Dendritic cell treated with granulocyte-macrophage colony-stimulating factor and Interleukin-4, amounts not matched to agents 40 ng/mL and 50 ng/mL, for 4 days (primary cell): ENCODE measurements around the gene MAL.

Source experiments
- H3K27ac Mint-ChIP-seq: one replicate; pipeline ENCODE4 v1.8.0; 2022; ENCODE audit warnings: mild to moderate bottlenecking, mixed read lengths
- H3K27me3 Mint-ChIP-seq: one replicate; pipeline ENCODE4 v1.8.0; 2022; ENCODE audit warnings: mild to moderate bottlenecking, mixed read lengths
- H3K36me3 Mint-ChIP-seq: one replicate; pipeline ENCODE4 v1.8.0; 2022; ENCODE audit warnings: low read depth, mixed read lengths
- H3K4me1 Mint-ChIP-seq: one replicate; pipeline ENCODE4 v1.8.0; 2022; ENCODE audit warnings: low read depth, mixed read lengths
- H3K4me3 Mint-ChIP-seq: one replicate; pipeline ENCODE4 v1.8.0; 2022; ENCODE audit warnings: mild to moderate bottlenecking, moderate library complexity, mixed read lengths
- H3K9me3 Mint-ChIP-seq: one replicate; pipeline ENCODE4 v1.8.0; 2022; ENCODE audit warnings: mixed read lengths
- intact Hi-C: fragments of 100-400 bp; cut with micrococcal nuclease; formaldehyde crosslinking; loops from one replicate; pipeline ENCODE4 v1.15.0; 2022

MAL gene

DNA sequence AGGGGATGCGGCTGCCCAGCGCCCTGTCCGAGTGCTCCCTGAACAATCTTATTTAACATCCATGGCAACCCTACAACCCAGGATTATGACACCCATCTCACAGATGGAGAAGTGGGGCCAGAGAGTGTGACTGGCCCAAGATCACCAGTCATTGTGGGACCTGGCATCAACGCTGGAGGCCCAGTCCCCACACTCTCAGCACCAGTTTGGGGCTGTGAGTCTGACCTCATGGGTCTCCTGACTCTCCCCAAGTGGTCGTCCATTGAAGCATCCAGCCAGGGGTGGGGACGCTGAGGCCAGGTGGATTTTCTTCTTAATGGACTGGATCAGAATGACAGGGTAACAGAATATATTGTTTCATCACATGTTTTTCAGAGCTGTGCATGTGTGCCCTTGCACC lies 24.5 kb downstream of the MAL start:
- Mint-ChIP-seq H3K4me3 (no peak overlapping the region), H3K36me3 (no peaks in the 10 kb centered on the region), H3K27ac (no peak overlapping the region), H3K4me1 (no peaks in the 10 kb centered on the region), H3K9me3 (no peaks in the 10 kb centered on the region), H3K27me3 (peaks cover 15% of the 10 kb centered on the region)
- intact Hi-C loops, result no loop called here

- peaks cover 16% of the 10 kb centered on the region for H3K27me3 Mint-ChIP-seq
- no peak overlapping the region for H3K4me3 Mint-ChIP-seq
- H3K4me1 Mint-ChIP-seq, result no peaks in the 10 kb centered on the region
- intact Hi-C loops, result no loop called here
- H3K36me3 Mint-ChIP-seq, result no peaks in the 10 kb centered on the region
- H3K9me3 Mint-ChIP-seq, result no peaks in the 10 kb centered on the region
- H3K27ac Mint-ChIP-seq, result no peak overlapping the region
Measured at GRCh38 chr2:95050385-95051300, 25.1 kb downstream of the MAL start.

DNA sequence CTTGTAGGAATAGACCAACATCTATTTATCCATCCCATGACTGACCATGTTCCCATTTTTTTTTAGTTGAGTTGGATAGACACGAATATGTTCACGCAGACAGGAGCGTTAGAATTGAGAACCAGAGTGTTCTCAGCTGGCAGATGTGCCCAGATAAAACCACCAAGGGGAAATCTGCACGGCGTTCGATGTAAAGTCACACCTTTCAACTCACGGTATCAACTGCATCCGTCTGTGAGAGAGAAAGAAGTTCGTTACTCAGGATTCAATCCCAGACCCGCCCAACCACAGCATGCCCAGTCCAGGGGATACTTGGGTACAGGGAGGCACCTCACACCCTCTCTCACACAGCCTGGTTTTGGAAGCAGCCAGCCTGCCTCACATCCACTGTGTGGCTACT lies 26.1 kb downstream of the MAL start:
- Mint-ChIP-seq H3K9me3 (no peaks in the 10 kb centered on the region), H3K36me3 (no peaks in the 10 kb centered on the region), H3K27me3 (peaks cover 17% of the 10 kb centered on the region), H3K4me1 (no peaks in the 10 kb centered on the region), H3K27ac (no peak overlapping the region), H3K4me3 (no peak overlapping the region)
- intact Hi-C loops, result no loop called here

DNA sequence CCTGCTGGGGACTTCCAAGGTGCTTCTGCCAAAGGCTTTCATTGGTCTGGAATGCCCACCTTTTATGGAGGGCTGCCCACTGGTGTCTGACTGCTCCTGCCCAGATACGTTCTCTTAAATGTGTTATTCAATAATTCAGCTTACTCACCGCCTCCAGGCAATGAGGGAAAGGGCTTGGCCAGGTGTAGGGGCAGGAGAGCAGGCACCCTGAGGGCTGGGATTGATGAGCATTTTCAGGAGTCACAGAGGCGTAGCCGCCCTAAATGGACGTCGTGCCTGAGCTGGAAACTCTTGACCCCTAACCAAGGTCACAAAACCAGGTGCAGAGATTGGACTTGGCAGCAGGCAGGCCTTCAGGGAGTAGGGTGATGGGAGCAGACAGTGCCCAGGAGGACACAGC lies 26.8 kb downstream of the MAL start:
- Mint-ChIP-seq H3K9me3 (no peaks in the 10 kb centered on the region), H3K27me3 (peaks cover 17% of the 10 kb centered on the region), H3K4me3 (no peak overlapping the region), H3K36me3 (no peaks in the 10 kb centered on the region), H3K27ac (no peak overlapping the region), H3K4me1 (no peaks in the 10 kb centered on the region)
- intact Hi-C loops, result no loop called here

GRCh38 chr2:95052804-95053479 lies 27.4 kb downstream of the MAL start:
- H3K36me3 Mint-ChIP-seq, result no peaks in the 10 kb centered on the region
- H3K4me3 Mint-ChIP-seq, result no peak overlapping the region
- no peaks in the 10 kb centered on the region for H3K9me3 Mint-ChIP-seq
- no peak overlapping the region for H3K27ac Mint-ChIP-seq
- no peaks in the 10 kb centered on the region for H3K4me1 Mint-ChIP-seq
- peaks cover 17% of the 10 kb centered on the region for H3K27me3 Mint-ChIP-seq
- intact Hi-C loops, result no loop called here

GRCh38 chr2:95053543-95053942 lies 28.0 kb downstream of the MAL start:
- H3K4me3 Mint-ChIP-seq, result no peak overlapping the region
- no peaks in the 10 kb centered on the region for H3K9me3 Mint-ChIP-seq
- H3K4me1 Mint-ChIP-seq, result no peaks in the 10 kb centered on the region
- intact Hi-C loops, result no loop called here
- H3K27ac Mint-ChIP-seq, result no peak overlapping the region
- H3K27me3 Mint-ChIP-seq, result peaks cover 17% of the 10 kb centered on the region
- H3K36me3 Mint-ChIP-seq, result no peaks in the 10 kb centered on the region

DNA sequence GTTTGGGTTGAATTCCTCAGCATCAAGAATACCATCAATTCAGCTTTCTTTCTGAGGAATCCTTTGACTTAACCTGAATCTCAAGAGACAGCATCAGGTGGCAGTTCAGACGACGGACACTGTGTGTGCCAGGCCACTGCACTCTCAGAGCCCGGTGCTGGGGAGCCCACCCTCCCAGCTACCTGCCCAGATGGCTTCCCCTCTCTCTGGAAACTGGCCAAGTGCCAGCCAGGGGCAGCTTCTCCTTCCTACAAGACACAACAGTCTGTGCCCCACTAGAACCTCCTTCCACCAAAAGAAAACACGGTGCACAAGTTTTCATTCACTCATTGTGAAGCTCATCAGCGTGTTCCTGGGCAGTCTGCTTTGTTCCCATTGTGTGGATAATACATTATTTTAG lies 28.5 kb downstream of the MAL start:
- no peaks in the 10 kb centered on the region for H3K9me3 Mint-ChIP-seq
- H3K27me3 Mint-ChIP-seq, result peaks cover 17% of the 10 kb centered on the region
- H3K4me1 Mint-ChIP-seq, result no peaks in the 10 kb centered on the region
- H3K4me3 Mint-ChIP-seq, result no peak overlapping the region
- H3K36me3 Mint-ChIP-seq, result no peaks in the 10 kb centered on the region
- no peak overlapping the region for H3K27ac Mint-ChIP-seq
- intact Hi-C loops, result no loop called here

- Mint-ChIP-seq H3K27ac (no peak overlapping the region), H3K27me3 (peaks cover 17% of the 10 kb centered on the region), H3K4me1 (no peaks in the 10 kb centered on the region), H3K9me3 (no peaks in the 10 kb centered on the region), H3K4me3 (no peak overlapping the region), H3K36me3 (no peaks in the 10 kb centered on the region)
- intact Hi-C loops, result no loop called here
Measured at GRCh38 chr2:95055262-95055661, 29.8 kb downstream of the MAL start.

GRCh38 chr2:95056044-95056443 lies 30.5 kb downstream of the MAL start:
- intact Hi-C loops, result no loop called here
- no peaks in the 10 kb centered on the region for H3K9me3 Mint-ChIP-seq
- H3K36me3 Mint-ChIP-seq, result no peaks in the 10 kb centered on the region
- no peaks in the 10 kb centered on the region for H3K4me1 Mint-ChIP-seq
- peaks cover 13% of the 10 kb centered on the region for H3K27me3 Mint-ChIP-seq
- H3K27ac Mint-ChIP-seq, result no peak overlapping the region
- H3K4me3 Mint-ChIP-seq, result no peak overlapping the region

DNA sequence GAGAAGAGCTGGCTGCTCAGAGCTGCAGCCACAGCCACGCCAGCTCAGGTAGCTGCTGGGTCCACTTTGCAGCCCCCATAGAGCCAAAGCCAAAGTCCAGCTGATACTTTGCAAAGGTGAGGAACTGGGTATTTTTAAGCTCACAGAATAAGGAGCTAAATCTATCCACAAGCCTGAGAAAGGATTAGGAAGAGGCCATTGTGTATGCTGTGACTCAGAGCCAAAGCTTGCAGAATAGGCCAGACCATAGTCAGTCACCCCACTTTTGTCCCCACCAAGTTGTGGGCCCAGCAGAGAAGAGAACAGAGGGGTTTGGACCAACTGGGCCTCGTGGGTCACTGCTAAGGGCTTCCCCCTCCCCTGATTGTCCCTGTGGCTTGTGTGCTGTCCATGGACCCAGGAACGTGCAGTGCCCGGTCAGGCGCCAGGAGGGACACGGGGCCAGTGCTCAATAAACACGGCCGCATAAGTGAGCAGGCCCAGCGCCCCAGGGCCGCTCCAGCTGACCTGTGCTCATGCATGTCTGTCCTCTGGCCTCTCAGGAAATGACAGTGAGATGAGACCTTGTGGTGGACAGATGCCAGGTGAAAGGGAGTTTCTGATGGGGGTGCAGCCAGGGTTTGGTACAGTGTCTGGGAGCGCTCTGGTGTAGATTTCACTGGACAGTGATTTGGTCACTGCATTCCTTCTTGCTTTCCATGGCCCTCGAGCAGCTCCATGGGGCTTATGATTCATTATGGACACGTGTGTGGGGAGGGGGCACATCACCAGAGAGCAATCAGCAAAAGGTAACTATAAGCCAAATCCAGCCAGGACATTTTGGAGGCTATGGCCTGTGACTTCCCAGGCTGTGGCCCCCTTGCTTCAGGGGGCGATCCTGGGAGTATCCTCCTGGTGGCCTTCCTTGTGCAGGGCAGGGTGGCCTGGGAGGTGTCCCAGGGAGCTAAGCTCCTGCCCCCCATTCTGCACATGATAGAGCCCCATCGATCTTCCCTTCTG lies 31.3 kb downstream of the MAL start:
- no peaks in the 10 kb centered on the region for H3K36me3 Mint-ChIP-seq
- H3K27me3 Mint-ChIP-seq, result peaks cover 13% of the 10 kb centered on the region
- no peaks in the 10 kb centered on the region for H3K4me1 Mint-ChIP-seq
- no peak overlapping the region for H3K4me3 Mint-ChIP-seq
- intact Hi-C loops, result no loop called here
- no peak overlapping the region for H3K27ac Mint-ChIP-seq
- H3K9me3 Mint-ChIP-seq, result no peaks in the 10 kb centered on the region

- H3K4me1 Mint-ChIP-seq, result no peaks in the 10 kb centered on the region
- intact Hi-C loops, result no loop called here
- no peak overlapping the region for H3K27ac Mint-ChIP-seq
- no peaks in the 10 kb centered on the region for H3K36me3 Mint-ChIP-seq
- no peak overlapping the region for H3K4me3 Mint-ChIP-seq
- H3K9me3 Mint-ChIP-seq, result no peaks in the 10 kb centered on the region
- H3K27me3 Mint-ChIP-seq, result peaks cover 11% of the 10 kb centered on the region
Measured at GRCh38 chr2:95057535-95058370, 32.2 kb downstream of the MAL start.

- intact Hi-C loops, result no loop called here
- Mint-ChIP-seq H3K27ac (no peak overlapping the region), H3K27me3 (peaks cover 9% of the 10 kb centered on the region), H3K4me1 (no peaks in the 10 kb centered on the region), H3K36me3 (no peaks in the 10 kb centered on the region), H3K9me3 (no peaks in the 10 kb centered on the region), H3K4me3 (no peak overlapping the region)
Measured at GRCh38 chr2:95058466-95058988, 33.0 kb downstream of the MAL start.
